DMS79 (cell line): ENCODE measurements around the gene SLITRK3.

Source experiments
- DNase-seq: peaks from one replicate; lab custom pipeline; 2025; lab: John Stamatoyannopoulos, UW

Gene SLITRK3

GRCh38 chr3:165195640-165196576 lies at the start of gene SLITRK3:
Gene SLITRK3, minus strand, starts transcription at chr3:165196384. Its CDS starts 5,554 bp downstream, at chr3:165190830.
- no peak for DNase-seq

DNA sequence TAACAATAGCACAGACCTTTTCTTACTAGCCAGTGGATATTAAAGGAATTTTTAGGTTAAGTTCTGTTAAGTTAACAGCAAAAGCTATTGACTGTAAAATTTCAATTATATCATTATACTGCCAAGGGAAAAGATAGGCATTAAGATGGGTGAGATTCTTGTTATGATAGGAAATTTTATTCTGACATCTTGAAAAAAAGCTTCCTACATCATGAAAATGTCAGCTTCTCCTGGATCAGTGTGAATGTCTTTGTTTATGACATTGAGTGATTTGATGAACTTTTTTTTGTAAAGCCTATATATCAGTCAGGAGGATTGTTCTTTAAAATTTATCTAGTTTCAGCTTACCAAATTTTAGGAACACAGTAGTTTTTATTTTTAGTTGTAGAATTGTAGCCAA lies 47.4 kb upstream of the SLITRK3 start:
- no peak for DNase-seq

- no peak for DNase-seq
Measured at GRCh38 chr3:165233501-165234195, 37.5 kb upstream of the SLITRK3 start.

- DNase-seq: no peak
Measured at GRCh38 chr3:165225604-165226003, 29.4 kb upstream of the SLITRK3 start.

DNA sequence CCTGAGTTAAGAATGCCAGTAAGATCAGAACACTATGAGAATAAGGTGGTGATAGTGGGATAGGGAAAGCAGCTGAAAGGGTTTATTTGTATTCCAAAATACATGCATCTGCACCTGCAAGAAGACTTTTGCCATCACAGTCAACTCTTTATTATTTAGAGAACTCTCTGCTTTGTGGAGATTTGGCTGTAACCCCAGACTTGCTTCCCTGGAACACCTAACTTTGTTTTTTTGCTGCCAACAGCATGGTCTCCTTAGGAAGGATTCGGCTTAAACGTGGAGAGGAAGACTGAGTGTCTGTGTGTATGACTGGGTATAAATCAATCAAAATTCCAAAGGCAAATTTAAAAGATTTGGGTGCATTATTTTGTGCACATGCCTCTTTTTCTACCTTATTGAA lies 21.6 kb upstream of the SLITRK3 start:
- DNase-seq: no peak

DNA sequence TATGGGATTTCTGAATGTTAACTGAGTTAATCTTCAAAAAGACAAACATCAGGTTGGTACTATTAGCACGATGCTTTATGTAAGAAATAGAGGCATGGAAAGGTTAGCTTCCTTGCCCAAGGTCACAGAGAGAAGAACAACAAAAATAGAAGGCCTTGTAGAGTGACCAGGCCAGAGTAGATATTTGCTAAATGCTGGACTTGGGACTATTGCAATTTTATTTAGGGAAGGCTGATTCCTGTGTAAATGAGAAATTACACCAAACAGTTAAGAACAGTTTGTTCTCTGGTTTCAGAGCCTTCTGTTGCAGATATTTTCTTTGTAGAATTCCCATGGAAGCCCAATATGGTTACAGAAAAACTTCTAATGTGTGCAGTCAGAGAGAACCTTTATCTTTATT lies 16.4 kb upstream of the SLITRK3 start:
- no peak for DNase-seq

DNA sequence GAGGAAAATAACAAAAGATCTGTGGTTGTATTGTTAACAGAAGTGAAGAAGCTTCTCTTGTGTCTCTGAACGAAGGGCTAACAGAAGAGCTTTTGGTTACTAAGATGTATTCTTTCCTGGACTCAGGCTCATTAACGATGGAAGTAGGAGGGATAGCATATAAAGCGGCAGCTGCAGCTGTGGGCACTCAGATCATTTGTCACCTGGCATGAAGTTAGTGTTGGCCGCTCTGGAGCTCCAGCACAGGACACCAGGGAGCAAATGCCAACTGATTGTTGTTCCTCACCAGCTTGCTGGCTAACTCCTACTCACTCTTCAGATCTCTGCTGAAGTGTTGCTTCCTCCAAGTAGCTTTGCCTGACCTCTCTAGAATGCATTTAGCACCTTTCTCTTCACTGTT lies 15.5 kb upstream of the SLITRK3 start:
- no peak for DNase-seq

GRCh38 chr3:165210727-165211126 lies 14.5 kb upstream of the SLITRK3 start:
- DNase-seq: no peak

GRCh38 chr3:165210132-165210531 lies 13.9 kb upstream of the SLITRK3 start:
- DNase-seq: no peak

- no peak for DNase-seq
Measured at GRCh38 chr3:165206454-165207266, 10.5 kb upstream of the SLITRK3 start.

DNA sequence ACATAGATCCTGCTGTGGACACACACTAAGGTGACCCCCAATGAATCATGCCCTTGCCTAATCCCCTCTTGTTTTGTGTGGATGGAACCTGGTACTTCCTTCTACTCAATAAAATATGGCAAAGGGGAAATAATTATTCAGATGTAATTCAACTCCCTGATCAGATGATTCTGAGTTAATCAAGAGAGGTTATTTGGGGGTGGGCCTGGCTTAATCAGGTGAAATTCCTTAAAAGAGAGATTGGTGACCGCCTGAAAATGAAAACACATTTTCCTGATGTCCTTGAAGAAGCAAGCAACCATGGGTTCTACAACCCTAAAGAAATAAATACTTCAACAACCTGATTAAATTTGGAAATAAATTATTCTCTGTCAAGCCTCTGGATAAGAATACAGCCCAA lies 8.3 kb upstream of the SLITRK3 start:
- no peak for DNase-seq

GRCh38 chr3:165202995-165203394 lies 6.8 kb upstream of the SLITRK3 start:
- no peak for DNase-seq

DNA sequence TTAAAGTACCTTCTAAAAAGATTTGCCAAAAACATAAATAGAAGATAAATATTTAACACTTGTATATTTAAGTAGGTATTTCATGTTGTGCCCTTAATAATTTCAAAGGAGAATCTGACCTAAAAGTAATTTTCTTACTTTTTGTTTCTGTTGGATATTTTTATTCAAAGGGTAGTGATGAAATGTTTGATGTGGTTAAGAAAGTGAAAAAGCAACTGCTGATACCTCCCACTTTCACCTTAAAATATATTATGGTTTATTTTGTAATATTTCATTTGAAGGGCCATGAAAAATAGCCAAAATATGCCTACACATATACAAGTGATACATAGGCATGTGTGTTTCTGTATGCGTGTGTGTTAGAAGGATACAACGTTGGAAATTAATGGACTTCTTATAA lies 5.8 kb upstream of the SLITRK3 start:
- no peak for DNase-seq

DNA sequence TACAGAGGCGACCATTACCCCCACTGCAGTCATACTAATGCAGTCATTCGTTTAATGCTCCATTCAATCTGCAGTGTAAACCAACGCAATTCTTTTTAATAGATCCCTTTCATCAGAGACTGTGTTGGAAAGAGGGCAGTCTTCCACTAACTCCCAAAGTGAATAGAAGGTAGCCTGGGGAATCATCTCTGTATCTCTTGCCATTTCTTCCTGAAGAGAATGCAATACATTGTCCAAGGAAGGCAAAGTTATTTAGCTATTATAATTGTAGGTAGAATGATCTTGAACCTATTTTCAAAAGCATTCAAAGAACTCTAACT lies 1.3 kb upstream of the SLITRK3 start:
- DNase-seq: no peak

DNA sequence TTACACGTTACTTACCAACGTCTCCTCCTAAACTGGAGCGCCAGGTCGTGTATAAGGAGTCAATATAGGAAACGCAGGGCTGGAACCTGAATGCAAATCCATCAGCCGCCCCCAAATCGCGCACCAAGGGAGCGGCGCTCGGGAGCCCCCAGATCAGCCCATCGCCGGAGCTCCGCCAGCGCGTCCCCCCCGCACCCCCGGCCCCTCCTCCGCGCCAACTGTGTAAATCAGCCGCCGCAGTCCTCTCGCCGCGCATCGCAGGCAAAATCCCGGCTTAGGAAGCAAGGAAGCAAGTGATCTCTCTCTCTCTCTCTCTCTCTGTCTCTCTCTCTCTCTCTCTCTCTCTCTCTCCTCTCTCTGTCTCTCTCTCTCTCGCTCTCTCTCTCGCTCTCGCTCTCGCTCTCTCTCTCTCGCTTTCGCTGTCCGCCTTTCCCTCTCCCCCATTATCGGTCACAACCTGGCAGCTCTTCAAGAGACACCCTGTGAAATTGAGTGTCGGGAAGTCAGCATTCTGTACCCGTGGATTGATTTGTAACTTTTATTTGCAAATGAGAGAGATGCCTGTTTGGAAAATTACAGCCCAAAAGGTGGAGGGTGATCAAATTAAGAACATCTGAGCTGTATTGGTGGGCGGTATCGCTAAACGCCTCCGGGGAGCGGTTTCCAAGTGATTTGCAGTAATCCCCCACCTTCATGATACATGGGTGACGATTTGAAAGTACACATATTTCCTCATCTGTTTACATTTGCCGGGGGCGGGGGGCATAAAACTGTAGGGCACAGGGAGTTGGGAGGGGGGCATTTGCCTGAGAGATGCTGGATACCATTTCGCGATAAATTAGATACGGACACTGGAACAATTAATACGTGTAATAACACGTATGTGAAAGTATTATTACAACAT lies 645 bp upstream of the SLITRK3 start:
- no peak for DNase-seq

DNA sequence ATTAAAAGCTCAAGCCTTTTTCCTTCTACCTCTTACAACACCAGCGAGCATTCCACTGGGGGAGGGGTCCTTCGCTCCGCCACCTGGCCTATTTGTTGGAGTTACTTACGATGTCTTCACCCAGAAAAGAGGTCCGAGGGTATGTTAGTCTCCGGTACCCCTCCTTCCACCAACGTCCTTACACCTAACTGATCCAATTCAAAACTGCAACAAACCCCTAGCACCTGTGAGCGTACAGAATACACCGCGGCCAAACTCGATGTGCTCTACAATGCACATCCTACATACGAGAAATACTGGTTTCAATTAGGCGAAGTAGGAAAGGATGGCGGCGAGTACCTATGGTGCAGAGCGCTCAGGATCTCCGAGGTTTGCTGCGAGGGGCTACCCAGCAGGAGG lies 944 bp downstream of the SLITRK3 start:
- DNase-seq: no peak

GRCh38 chr3:165194511-165195240 lies 1.5 kb downstream of the SLITRK3 start:
- no peak for DNase-seq

DNA sequence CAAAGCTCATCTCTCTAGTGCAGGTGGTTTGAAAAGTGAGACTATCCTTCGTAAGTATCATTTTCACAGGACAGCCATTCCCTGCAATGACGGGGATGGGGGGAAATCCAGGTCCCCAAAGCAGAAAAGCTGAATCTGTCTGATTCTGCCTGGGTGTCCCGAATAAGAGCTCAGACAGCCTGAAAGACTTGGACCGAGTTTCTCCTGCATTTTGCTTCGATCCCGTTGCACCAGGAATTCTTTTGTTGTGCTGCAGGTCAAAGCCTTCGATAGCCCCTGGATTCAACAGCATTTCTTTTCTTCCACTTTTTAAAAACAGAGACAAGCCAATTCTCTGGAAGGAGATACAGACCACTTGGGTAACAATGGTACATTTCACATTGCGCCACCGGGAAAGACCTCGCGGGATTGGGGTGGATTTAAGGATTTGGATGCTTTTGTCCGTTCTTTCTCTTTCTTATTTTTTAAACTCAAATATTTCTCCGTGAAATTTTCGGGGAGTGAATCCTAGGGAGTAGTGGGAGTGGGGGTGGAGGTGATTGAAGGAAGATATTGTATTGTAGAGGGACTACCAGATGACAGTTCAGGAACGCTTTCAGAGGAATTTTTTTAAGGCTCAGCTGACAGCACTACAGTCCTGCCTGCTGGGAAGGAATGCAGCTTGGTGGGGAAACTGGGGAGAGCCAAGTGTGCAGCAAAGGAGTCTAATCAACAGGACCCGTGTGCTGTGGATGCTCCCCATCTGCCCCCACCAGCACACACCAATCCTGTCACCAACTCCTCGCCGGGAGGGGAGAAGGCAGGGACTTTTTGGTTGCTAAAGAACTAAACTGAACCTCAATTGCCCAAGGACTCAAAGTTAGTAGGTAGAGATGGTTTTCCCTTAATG lies 2.6 kb downstream of the SLITRK3 start:
- no peak for DNase-seq

DNA sequence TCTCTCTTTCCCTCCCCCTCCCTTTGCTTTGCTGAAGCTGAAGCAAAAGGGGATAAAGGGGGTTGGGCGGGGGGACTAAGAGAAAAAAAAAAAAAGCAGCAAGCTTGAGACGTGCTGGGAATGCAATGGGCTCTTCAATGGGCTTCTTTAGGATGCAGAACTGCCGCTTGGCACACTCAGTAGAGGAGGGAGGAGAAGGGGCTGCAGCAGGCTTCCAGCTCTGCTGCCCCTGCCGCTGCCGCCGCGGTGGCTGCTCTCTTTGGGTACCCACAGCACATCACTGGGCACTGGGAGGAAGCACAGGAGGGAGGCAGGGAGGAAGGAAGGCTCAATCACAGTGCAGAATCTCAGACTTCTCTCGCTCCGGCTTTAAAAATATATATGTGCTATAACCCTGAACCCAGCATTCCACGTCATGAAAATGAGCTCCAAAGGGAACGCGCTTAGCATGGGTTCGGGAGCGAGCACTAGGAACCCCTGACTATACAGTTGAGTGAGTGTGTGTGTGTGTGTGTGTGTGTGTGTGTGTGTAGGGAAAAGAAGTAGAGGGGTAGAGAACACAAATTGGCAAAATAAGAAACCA lies 3.5 kb downstream of the SLITRK3 start:
- no peak for DNase-seq
